ENCODE data around the gene MARK3.
"Not testable (repeated sequence)": the region's sequence is repeated elsewhere in the genome, so short reads cannot be mapped to it uniquely, and the experiment has no call there.

MARK3 gene

GRCh38 chr14:103496776-103497175, 111.6 kb downstream of the MARK3 start:
- DNase-seq: no peak

- no peak for DNase-seq
These were observed 114.5 kb downstream of the MARK3 start for GRCh38 chr14:103499709-103500108.

- peak; percentile 77 for DNase-seq
These were observed 115.2 kb downstream of the MARK3 start for GRCh38 chr14:103500148-103500990.

- no peak for DNase-seq
These were observed 116.0 kb downstream of the MARK3 start for GRCh38 chr14:103501041-103501870.

GRCh38 chr14:103501921-103502669, 116.9 kb downstream of the MARK3 start:
- DNase-seq: no peak

GRCh38 chr14:103502877-103503276, 117.7 kb downstream of the MARK3 start:
- DNase-seq: no peak

GRCh38 chr14:103503296-103503695, 118.1 kb downstream of the MARK3 start:
- no peak for DNase-seq

- DNase-seq: no peak
These were observed 119.9 kb downstream of the MARK3 start for GRCh38 chr14:103504991-103505565.

- DNase-seq: no peak
These were observed 122.5 kb downstream of the MARK3 start for GRCh38 chr14:103507751-103508150.

- no peak for DNase-seq
These were observed 123.5 kb downstream of the MARK3 start for GRCh38 chr14:103508521-103509329.

GRCh38 chr14:103509864-103510723, 124.9 kb downstream of the MARK3 start:
- DNase-seq: no peak

GRCh38 chr14:103510724-103511693, 125.8 kb downstream of the MARK3 start:
- no peak for DNase-seq

GRCh38 chr14:103512180-103512579, 127.0 kb downstream of the MARK3 start:
- DNase-seq: not testable (repeated sequence)

- DNase-seq: no peak
These were observed 127.7 kb downstream of the MARK3 start for GRCh38 chr14:103512701-103513611.

- DNase-seq: no peak
These were observed 129.6 kb downstream of the MARK3 start for GRCh38 chr14:103514596-103515421.

GRCh38 chr14:103516426-103517173, 131.4 kb downstream of the MARK3 start:
- no peak for DNase-seq

- DNase-seq: no peak
These were observed 132.0 kb downstream of the MARK3 start for GRCh38 chr14:103517174-103517566.

Measured in CD4-positive, alpha-beta T cell treated with Interleukin-17A for 1 hour (primary cell).